ENCODE results near the gene GCGR. TPM values are rescaled to one million over a fixed set of nuclear protein-coding genes. Genes with fewer than 3 reads are reported as not detected.

The GCGR gene
- total RNA-seq, 1 experiment from 2014 or later, result 1.6 TPM

DNA sequence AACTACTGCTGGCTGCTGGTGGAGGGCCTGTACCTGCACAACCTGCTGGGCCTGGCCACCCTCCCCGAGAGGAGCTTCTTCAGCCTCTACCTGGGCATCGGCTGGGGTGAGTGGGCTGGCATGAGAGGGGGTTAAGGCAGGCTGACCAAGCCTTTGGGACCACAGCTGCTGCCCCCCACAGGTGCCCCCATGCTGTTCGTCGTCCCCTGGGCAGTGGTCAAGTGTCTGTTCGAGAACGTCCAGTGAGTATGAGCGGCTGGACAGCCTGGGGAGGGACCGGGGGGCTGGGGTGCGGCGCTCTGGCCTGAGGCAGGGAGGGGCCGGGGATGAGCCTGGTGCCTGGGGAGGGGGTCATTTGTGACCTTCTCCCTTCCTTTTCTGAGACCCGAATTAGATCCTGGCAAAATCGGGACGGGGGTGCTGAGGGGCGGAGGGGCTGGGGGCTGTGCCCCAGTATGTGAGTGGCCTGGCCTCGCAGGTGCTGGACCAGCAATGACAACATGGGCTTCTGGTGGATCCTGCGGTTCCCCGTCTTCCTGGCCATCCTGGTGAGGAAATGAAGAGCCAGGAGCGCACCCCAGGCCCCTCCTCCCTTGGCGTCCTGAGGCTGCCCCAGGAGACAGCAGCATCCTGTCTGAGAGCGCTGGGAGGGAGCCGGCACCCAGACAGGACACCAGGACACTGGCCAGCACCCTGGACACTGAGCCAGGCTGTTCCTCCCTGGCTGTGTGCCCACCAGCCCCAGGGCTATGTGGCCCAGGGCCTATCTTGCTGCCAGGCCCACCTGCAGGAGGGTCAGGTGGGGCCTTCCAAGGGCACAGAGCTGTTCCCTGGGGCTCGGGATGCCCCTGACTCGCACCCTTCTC lies 8.0 kb downstream of the GCGR start:
- DNase-seq (ENCODE audit: low read depth, low spot score), result no peak
- Histone ChIP-seq H3K4me3 (ENCODE audit: low read depth in 2 of 2, low read length in 2 of 2) (no peak overlapping the region), H3K27me3 (ENCODE audit: control insufficient read depth, insufficient read depth, low read length) (no peaks in the 10 kb centered on the region), H3K4me1 (ENCODE audit: control insufficient read depth, insufficient read depth, low read length) (peaks cover 4% of the 10 kb centered on the region), H3K27ac (ENCODE audit: low read length) (no peak overlapping the region), H3K36me3 (ENCODE audit: control insufficient read depth, insufficient read depth, low read length) (no peaks in the 10 kb centered on the region), H3K9me3 (ENCODE audit: control insufficient read depth, insufficient read depth, low read depth, low read length) (no peaks in the 10 kb centered on the region)
- intact Hi-C loops (cut with micrococcal nuclease; ENCODE audit: unreplicated experiment) (no loop called here), in situ Hi-C loops (cut with HindIII; ENCODE audit: low pct_unique_long_range_greater_than_20kb, low sequenced_read_pairs) (no loop called here)
- no TSS peak for BruUV-seq (replicated peaks)
- POLR2A ChIA-PET, result interaction anchor here (0.6 kb wide), 1 partner anchor 43 kb away, joined by 5 read pairs; no protein-coding TSS in a partner anchor
- ATAC-seq, result peak; percentile 17; the same call in 1 of the 2 replicates
- CTCF ChIA-PET, result interaction anchor here (0.7 kb wide), 1 partner anchor 89 kb away, joined by 3 read pairs; no protein-coding TSS in a partner anchor
- TF ChIP-seq, protein P1, sequence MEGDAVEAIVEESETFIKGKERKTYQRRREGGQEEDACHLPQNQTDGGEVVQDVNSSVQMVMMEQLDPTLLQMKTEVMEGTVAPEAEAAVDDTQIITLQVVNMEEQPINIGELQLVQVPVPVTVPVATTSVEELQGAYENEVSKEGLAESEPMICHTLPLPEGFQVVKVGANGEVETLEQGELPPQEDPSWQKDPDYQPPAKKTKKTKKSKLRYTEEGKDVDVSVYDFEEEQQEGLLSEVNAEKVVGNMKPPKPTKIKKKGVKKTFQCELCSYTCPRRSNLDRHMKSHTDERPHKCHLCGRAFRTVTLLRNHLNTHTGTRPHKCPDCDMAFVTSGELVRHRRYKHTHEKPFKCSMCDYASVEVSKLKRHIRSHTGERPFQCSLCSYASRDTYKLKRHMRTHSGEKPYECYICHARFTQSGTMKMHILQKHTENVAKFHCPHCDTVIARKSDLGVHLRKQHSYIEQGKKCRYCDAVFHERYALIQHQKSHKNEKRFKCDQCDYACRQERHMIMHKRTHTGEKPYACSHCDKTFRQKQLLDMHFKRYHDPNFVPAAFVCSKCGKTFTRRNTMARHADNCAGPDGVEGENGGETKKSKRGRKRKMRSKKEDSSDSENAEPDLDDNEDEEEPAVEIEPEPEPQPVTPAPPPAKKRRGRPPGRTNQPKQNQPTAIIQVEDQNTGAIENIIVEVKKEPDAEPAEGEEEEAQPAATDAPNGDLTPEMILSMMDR (IDR thresholded peaks at IDR 0.05), result no peak
- TF ChIP-seq, protein P2, sequence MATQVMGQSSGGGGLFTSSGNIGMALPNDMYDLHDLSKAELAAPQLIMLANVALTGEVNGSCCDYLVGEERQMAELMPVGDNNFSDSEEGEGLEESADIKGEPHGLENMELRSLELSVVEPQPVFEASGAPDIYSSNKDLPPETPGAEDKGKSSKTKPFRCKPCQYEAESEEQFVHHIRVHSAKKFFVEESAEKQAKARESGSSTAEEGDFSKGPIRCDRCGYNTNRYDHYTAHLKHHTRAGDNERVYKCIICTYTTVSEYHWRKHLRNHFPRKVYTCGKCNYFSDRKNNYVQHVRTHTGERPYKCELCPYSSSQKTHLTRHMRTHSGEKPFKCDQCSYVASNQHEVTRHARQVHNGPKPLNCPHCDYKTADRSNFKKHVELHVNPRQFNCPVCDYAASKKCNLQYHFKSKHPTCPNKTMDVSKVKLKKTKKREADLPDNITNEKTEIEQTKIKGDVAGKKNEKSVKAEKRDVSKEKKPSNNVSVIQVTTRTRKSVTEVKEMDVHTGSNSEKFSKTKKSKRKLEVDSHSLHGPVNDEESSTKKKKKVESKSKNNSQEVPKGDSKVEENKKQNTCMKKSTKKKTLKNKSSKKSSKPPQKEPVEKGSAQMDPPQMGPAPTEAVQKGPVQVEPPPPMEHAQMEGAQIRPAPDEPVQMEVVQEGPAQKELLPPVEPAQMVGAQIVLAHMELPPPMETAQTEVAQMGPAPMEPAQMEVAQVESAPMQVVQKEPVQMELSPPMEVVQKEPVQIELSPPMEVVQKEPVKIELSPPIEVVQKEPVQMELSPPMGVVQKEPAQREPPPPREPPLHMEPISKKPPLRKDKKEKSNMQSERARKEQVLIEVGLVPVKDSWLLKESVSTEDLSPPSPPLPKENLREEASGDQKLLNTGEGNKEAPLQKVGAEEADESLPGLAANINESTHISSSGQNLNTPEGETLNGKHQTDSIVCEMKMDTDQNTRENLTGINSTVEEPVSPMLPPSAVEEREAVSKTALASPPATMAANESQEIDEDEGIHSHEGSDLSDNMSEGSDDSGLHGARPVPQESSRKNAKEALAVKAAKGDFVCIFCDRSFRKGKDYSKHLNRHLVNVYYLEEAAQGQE (IDR thresholded peaks at IDR 0.05; ENCODE audit: insufficient read depth in 1 of 2, low read depth in 2 of 2, low read length in 1 of 2), result no peak
- TF ChIP-seq POLR2AphosphoS5 (IDR thresholded peaks at IDR 0.05; ENCODE audit: low read depth, low read length), result no peak
- no peak for TF ChIP-seq TCF7L2 (IDR thresholded peaks at IDR 0.05; ENCODE audit: low read depth, low read length)
- no peak for TF ChIP-seq SIN3A (IDR thresholded peaks at IDR 0.05; ENCODE audit: borderline replicate concordance, insufficient read depth, low read depth, low read length)

DNA sequence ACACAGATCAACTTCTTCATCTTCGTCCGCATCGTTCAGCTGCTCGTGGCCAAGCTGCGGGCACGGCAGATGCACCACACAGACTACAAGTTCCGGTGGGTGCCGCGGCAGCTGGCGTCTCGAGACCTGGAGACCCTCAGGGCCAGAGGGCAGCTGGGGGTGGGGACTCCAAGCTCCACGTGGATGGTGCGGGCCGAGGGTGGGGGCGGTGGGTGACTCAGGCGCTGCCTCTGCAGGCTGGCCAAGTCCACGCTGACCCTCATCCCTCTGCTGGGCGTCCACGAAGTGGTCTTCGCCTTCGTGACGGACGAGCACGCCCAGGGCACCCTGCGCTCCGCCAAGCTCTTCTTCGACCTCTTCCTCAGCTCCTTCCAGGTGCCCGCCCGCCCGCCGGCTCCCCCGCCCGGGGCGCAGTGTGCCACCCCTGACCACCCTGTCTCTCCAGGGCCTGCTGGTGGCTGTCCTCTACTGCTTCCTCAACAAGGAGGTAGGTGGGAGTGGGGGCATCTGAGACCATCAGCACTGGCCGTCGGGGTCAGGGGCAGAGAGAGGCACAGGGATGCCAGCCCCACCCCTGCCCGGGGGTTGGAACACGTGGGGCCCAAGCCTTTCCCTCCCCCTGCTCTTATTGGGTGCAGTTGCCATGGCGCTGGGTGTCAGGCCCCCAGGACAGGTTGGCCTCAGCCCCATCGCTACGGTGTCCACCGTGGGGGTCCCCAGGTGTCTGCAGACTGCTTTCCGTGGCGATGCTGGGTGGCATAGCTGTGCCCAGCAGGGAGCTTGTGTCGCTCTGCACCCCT lies 8.8 kb downstream of the GCGR start:
- POLR2A ChIA-PET, result no interaction called here
- H3K4me3 ChIP-seq (ENCODE audit: low read depth in 2 of 2, low read length in 2 of 2), result no peak overlapping the region
- H3K36me3 ChIP-seq (ENCODE audit: control insufficient read depth, insufficient read depth, low read length), result no peaks in the 10 kb centered on the region
- TF ChIP-seq, protein P2 (IDR thresholded peaks at IDR 0.05; ENCODE audit: insufficient read depth in 1 of 2, low read depth in 2 of 2, low read length in 1 of 2), result no peak
- TF ChIP-seq POLR2AphosphoS5 (IDR thresholded peaks at IDR 0.05; ENCODE audit: low read depth, low read length) (no peak), TCF7L2 (IDR thresholded peaks at IDR 0.05; ENCODE audit: low read depth, low read length) (no peak), SIN3A (IDR thresholded peaks at IDR 0.05; ENCODE audit: borderline replicate concordance, insufficient read depth, low read depth, low read length) (no peak)
- TF ChIP-seq, protein P1 (IDR thresholded peaks at IDR 0.05), result no peak
- CTCF ChIA-PET, result interaction anchor here (0.7 kb wide), 1 partner anchor 90 kb away, joined by 3 read pairs; no protein-coding TSS in a partner anchor
- ATAC-seq (no peak), DNase-seq (ENCODE audit: low read depth, low spot score) (no peak)
- intact Hi-C loops (cut with micrococcal nuclease; ENCODE audit: unreplicated experiment), result no loop called here
- H3K27me3 ChIP-seq (ENCODE audit: control insufficient read depth, insufficient read depth, low read length), result no peaks in the 10 kb centered on the region
- peaks cover 4% of the 10 kb centered on the region for H3K4me1 ChIP-seq (ENCODE audit: control insufficient read depth, insufficient read depth, low read length)
- in situ Hi-C loops (cut with HindIII; ENCODE audit: low pct_unique_long_range_greater_than_20kb, low sequenced_read_pairs), result no loop called here
- H3K27ac ChIP-seq (ENCODE audit: low read length), result no peak overlapping the region
- H3K9me3 ChIP-seq (ENCODE audit: control insufficient read depth, insufficient read depth, low read depth, low read length), result no peaks in the 10 kb centered on the region
- BruUV-seq (replicated peaks), result no TSS peak

Measured in Panc1 (cell line).